Glomerular visceral epithelial cell (primary cell): Measurements from ENCODE around the gene HTR2A.

Experiments used
- DNase-seq: peaks from one replicate; pipeline ENCODE4 v3.0.0-alpha.2; 2016; ENCODE audit errors: extremely low spot score

The HTR2A gene

DNA sequence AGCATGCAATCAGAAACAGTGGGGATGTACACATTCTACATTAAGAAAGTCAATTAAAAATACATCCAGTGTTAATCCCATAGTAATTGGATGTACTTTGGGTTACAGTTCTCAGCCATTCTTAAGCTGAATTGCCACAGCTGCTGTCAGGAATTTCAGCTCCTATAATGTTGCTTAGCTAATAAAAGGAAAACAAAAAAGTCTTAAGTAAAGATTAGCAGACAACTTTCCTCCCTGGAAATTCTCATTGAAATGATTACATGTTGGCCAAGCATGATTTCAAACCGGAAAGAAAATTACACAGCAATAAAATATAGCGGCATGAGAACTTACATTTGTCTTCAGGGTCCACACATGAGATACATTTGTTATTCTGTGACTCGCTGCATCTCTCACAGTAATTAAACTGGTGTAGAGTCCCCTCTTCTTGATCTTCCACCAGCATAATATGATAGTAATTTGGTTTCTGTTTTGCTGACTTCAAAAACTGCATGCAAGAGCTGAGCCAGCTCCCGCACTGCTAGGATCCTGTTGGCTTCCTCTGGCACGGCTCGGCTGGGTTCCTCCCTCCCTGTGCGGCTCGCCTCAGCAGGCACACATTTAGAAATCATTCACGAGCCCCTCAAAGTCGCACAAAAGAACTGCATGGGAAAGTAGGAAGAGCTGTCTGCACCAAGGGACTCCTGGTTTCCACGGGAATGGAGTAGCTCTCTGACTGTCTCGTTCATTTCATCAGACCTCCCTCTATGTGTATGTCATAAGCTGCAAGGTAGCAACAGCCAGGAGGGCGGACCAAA, at the start of gene HTR2A:
Gene HTR2A (minus strand): TSS at position 713 of the 797 bp plus-strand sequence. CDS start 1,147 bp downstream, outside the sequence.
- peak; percentile 31 for DNase-seq

DNA sequence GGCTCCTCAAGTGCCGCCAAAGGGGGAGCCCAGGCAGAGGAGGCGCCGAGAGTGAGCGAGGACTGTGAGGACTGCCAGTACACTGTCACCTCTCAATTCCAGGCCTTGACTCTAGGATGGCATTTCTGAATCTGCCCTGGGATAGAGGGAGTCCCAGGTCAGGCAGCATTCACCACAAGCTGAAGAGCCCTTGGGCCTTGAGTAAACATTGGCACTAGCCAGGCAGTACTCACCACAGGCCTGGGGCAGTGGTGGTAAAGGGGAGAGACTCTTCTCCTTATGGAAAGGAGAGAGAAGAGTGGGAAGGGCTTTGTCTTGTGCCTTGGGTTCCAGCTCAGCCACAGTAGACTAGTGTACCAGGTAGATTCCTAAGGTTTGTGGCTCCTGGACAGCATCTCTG, 39.7 kb upstream of the HTR2A start:
- no peak for DNase-seq

DNA sequence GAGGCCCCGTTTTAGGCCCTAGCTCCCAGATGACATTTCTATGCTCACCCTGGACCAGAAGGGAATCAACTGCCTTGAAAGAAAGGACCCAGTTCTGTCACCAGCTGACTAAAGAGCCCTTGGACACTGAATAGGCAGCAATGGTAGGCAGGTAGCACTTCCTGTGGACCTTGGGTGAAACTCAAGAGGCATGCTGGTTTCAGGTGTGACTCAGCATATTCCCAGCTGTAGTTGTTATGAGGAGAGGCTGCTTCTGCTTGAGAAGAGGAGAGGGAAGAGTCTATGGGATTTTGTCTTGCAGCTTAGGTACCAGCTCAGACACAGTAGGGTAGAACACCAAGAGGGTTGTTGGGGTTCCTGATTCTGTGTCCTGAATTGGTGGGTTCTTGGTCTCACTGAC, 37.9 kb upstream of the HTR2A start:
- DNase-seq: no peak

DNA sequence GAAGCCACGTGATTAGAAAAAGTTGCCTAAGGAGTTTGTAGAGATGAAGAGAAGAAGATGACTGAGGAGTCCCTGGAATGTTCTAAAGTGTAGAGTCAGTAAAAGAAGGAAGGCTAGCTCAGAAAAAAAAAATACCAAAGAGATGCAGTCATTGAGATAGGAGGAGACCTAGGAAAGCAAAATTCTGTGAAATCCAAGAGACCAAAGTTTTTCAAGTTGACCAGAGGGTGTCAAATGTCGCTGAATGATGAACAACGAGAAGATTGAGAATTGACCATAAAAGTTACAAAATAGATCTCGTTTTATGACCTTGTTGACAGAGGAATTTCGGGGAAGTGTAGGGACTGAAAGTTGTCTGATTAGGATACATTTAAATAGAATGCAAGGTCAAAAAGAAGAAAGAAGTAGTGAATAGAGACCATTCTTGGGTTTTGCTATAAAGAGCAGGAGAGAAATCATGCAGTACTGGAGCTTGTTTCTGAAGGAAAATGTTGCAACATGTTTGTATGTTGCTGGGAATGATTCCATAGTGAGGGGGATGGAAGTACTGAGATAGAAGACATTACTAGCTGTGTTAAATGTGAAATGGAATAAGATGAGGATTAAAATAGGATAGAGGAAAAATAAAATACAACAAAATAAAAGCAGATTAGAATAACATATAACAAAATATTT, 30.2 kb upstream of the HTR2A start:
- no peak for DNase-seq

DNA sequence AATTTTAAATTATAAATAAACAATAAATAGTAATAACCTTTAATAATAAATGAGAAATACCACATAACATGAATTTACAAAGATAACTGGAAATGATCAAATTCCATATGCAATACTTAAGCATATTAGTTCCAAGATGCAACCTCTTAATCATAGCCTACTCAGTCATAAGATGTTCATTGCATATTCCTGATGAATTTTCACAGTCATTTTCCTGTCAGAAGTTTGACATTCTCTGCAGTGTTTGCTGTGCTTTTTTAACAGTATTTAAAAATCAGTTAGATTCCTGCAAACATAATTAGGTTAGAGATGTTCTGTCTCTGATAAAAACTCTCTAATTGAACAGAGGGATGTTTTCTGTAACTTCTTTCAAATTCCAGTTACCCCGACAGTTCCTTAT, 28.6 kb upstream of the HTR2A start:
- no peak for DNase-seq

DNA sequence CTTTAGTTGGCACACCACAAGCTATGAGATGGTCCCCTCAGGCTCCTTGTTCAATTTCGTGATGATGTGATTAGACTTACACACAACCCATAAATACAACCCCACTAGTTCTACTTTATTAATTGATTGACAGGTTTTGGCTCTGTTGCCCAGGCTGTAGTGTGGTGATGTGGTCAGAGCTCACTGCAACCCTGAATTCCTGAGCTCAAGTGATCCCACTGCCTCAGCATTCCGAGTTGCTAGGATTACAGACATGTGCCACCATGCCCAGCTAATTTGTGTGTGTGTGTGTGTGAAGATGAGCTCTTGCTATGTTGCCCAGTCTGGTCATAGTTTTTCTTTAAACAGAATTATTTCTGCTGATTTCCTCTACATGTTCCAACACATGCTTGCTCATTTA, 17.5 kb upstream of the HTR2A start:
- DNase-seq: peak; percentile 10

DNA sequence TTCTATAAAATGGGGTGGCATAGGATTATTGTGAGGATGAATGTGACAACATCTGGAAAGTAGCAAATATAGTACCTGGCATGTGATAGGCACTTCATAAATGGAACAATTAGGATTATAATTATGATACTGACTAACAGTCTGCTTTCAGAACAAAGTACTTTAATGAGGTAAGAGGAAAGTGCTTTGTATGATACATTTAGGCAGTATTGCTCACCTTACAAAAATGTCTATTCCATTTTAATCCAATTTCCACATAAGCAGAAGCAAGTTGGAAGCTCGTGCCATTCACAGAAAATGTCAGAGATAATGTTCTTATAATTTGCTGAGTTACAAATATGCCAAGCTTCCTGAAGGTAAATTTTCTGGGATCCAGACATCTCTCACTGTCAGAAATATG, 16.9 kb upstream of the HTR2A start:
- no peak for DNase-seq

DNA sequence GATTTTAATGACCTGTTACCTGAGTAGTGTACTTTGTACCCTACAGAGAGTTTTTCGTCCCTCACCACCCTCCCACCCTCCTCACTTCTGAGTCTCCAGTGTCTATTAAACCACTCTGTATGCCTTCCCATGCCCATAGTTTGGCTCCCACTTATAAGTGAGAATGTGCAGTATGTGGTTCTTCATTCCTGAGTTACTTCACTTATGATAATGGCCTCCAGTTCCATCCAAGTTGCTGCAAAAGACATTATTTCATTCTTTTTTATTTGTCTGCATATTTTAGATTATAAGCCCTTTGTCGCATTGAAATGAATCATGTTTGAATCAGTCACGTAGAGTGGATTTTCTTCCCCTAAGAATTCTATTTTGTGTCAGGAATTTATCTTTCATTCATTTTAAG, 12.2 kb upstream of the HTR2A start:
- DNase-seq: no peak

DNA sequence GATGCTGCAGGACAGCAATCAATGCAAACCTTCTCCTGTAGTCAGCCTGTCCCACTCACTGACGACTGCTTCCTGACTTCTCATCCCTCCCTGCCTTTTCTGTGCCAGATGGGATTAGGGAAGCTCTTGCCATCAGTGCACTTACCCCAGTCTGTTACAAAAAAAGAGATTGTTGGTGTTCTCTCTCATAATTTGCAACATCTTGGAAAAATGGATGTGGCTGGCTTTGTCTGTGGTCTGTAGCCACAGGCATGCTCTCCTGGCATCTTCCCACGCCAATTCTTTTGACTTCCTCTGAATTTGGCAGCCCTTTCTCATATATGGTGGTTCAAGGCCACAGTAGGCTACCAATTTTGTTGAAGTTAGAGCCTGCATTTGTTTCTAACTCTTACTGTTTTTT, 11.6 kb upstream of the HTR2A start:
- DNase-seq: no peak

DNA sequence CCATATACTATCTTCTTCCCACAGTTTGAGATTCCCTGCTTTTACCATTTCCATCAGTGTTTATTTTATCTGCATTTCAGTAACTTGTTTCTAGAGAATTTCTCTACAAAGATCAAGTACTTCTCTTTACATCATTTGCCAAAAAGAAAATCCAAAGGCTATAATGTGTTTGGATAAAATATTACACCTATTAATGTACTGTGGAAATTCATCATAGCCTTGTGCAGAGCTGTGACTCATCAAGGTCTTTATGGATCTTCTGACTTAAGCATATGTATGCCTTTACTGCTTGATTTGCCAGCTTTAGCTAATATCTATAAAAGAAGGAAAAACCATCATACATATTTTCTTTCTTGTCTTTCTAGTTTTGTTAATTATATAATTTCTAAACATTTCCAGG, 9.6 kb upstream of the HTR2A start:
- DNase-seq: no peak

DNA sequence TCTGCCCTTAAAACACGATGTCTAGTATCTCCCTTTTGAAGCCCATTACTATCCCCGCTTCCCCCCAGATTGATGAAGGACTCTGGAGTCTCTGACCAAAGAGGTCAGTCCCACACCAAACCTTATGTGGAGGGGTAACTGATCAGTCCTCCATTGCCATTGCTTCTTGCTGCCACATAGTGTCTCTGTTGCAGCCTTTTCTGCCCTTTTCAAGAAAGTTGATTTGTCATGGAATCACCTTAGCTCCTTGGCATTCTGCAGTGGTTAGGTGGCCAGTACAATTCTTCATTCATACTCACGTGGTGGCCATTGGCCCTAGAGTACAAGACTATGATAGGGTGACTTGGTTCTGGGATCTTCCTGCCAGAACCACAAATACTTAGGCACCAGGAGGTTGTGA, 8.4 kb upstream of the HTR2A start:
- DNase-seq: no peak

DNA sequence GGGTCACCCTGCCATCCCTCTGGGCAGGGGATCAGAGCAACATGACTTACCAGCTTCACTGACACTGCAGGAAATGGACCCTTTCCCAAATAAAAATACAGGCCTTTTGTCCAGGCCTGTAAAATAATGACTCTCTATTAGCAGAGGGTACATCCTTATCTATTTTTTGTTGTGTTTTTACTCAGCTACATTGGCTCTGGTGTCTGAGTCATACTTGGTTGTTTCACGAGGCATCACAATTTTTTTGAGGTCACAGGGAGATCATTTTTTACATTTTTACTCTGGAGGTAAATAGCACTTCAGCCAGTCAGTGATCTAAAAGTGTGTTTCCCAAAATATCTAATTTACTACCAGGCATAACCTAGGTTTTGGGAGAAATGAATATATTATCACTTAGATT, 6.9 kb upstream of the HTR2A start:
- DNase-seq: no peak

DNA sequence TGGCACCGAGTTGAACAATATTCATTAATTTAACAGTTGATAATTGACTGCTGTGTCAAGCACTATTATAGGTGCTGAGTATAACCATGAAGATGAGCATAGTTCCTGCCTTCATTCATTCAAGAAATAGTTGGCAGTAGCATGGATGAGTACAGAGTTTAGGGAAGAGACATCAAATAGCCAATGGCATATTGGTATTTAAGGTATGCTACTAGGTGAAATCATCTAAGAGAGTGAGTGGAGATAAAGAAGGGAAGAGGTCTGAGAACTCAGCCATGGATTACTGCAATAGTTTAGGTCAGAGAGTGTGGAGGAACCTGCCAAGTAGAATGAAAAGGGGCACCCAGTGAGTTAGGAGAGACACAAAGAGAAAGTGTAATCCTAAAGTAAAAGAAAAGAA, 4.9 kb upstream of the HTR2A start:
- DNase-seq: no peak

DNA sequence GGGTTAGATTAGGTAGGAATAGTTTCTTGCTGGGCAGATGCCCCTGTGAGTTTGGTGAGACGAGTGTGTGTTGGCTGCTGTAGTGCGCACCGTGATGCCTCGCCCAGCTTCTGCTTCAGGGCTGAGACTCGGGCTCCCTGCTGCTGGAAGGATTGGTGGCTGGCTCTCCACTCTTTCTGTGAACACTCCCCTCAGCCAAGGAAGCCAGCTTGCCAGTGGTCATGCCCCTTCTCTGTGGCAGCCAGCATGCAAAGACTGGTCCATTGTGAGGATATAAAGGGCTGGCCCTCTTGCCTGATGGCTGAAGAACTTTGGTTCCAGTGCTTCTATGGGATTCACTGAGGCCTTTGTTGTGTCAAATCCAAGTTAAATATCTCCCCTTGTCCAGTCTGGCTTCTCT, 2.9 kb upstream of the HTR2A start:
- no peak for DNase-seq

DNA sequence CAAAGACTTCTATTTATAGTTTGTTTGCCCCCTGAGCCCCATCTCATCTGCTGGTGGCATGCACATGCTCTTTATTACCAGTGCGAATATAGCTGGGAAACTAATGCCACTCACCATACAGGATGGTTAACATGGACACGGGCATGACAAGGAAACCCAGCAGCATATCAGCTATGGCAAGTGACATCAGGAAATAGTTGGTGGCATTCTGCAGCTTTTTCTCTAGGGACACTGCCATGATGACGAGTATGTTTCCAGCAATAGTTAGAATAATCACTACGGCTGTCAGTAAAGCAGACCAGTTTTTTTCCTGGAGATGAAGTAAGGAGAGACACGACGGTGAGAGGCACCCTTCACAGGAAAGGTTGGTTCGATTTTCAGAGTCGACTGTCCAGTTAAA, 1.5 kb downstream of the HTR2A start:
- no peak for DNase-seq

DNA sequence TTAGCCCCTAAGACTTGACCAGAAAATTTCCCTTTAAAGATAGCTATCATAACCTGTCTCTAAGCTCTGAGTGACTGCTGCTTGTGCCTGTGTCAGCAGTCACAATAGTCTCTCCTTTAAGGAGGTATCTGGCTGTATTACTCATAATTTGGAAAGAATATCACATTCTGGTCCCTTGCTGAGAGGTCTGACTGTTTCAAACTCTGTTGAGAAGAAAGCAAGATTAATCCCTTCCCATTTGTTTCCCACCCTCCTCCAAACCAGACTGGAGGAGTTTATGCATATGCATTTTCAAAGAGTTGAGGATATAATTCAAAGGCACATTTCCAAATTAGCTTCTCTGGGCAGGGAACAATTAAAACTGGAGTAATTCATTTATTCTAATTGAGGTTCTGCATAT, 2.3 kb downstream of the HTR2A start:
- DNase-seq: no peak

DNA sequence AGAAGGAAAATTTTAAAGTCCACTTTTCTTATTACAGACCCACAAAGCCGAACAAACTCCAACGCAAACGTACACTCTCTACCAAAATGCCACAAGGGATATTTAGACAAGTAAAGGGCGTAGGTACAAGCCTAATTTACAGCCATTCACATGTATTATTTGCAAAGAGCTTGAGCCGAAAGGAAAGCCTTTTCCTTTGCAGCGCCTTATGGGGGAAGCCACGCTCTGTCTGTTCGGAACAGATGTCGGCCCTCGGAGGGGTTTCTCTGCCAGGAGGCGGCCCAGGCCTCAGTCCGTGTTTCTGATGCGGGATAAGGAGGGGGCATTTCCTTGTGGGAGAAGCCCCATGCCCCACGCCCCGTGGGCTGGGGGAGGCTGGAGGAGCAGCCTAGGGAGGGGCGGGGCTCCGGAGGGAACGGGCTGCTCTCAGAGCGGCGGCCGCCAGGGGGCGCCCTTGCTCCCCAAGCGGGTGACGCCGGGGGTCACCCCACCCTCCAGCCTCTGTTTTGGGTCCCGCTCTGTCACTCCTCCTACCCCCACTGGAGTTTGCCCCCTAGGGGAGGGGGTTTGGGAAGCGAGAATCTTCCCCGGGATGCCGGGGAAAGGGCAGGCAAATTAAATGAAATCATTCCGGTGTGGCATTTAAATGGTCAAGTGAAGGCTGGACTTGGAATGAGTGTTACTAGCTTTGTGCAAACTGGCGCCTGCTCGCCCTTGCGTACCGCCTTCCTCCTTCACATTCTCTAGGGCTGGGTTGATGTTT, 2.9 kb downstream of the HTR2A start:
- peak; percentile 62 for DNase-seq

DNA sequence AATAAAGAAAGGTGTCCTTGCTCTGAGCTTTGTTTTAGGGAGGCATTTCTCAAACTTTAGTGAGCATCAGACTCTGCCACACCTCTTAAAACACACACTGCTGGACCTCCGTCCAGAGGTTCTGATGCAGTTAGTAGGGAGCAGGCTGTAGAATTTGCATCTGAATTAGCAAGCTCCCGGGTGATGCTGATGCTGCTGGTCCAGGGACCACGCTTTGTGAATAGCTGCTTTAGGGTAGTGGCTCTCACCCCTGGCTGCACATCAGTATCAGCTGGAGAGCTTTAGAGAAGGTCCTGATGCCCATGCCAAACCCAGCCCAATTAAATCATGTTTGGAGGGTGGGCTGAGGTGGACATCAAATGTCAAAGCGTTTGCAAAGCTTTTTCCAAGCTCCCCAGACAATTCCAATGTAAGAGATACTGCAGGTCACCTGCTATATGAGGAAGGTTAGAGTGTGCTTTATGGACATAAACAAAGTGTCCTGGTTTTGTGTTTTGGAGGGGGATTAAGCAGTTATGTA, 3.6 kb downstream of the HTR2A start:
- DNase-seq: no peak

DNA sequence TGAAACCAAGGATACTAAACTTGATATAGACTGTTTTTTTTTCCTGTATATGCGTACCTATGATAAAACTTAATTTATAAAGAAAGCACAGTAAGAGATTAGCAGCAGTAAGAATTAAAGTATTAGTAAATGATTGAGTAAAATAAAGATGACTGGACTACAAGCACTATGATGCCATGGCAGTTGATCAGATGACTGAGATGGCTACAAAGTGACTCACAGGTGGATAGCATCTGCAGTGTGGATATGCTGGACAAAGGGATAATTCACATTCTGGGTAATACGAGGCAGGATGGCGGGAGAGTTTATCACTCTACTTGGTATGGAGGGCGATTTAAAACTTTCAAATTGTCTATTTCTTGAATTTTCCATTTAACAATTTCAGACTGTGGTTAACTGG, 11.8 kb downstream of the HTR2A start:
- no peak for DNase-seq

DNA sequence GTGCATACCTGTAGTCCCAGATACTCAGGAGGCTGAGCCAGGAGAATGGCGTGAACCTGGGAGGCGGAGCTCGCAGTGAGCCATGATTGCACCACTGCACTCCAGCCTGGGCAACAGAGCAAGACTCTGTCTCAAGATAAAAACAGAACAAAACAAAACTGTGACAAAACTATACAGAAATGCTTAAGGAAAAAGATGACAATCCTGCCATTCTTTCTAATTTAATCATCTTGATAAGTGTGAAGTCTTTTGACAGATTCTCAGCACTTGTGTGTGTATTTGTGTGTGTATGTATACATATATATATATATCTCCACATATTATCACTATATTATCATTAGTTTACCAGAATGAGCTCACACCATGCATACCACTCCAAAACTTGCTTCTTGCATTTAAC, 12.3 kb downstream of the HTR2A start:
- no peak for DNase-seq

DNA sequence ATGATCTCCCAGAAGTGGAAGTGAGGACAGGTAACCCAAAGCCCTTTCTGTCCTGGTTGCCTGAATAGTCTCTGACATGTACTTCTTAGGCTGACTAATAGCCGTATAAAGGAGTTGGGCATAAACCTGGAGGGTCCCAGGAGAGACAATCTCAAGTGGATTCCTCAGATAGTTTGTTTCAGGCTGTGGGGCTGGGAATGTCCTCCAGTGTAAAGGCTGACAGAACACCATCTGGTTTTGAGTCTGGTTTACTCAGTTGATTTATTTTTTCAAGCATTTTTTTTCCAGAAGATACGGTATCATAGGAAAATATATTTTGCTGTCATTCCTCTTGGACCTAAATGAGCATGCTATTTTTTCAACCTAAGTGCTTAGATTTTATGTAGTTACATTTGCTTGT, 15.2 kb downstream of the HTR2A start:
- no peak for DNase-seq

DNA sequence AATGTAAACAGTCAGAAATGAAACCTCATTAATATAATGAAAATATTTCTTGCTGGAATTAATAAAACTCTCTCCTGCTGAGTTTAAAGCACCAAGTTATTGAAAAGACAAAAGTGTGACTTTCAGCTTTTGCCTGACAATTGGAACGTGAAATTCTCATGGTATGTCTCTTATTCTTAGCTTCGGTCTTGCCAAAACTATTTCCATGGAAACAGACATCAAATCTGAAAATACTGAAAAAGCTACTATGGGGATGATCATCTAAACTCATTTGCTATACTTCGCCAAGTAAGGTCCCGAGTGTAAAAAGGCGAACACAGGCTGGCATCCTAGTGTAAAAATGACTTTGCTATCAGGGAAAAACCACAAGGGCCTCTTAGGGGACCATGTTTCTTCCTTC, 22.8 kb downstream of the HTR2A start:
- no peak for DNase-seq

DNA sequence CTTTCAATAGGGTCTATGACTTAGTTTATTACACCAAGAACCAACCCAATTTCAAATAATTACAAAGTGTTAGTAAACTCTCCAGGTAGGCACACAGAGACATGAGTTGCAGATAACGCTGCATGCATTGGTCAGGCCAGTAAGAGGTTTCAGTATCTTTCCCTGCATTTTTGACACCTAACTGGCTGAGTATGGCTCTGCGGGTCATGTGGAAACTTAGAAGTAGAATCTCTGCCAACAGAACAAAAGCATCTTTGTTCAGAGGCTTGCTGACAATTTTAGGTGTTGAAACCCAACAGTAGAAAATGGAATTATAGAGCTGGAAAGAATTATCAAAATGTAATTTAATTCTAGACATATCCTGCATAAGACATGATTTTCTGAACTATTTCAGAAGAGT, 25.3 kb downstream of the HTR2A start:
- no peak for DNase-seq
